ENCODE results near the gene FARSB.
A peak's percentile ranks its signal among the peaks of the same experiment; 100 is the strongest.
"Not testable (repeated sequence)": the region's sequence is repeated elsewhere in the genome, so short reads cannot be mapped to it uniquely, and the experiment has no call there.

FARSB gene

DNA sequence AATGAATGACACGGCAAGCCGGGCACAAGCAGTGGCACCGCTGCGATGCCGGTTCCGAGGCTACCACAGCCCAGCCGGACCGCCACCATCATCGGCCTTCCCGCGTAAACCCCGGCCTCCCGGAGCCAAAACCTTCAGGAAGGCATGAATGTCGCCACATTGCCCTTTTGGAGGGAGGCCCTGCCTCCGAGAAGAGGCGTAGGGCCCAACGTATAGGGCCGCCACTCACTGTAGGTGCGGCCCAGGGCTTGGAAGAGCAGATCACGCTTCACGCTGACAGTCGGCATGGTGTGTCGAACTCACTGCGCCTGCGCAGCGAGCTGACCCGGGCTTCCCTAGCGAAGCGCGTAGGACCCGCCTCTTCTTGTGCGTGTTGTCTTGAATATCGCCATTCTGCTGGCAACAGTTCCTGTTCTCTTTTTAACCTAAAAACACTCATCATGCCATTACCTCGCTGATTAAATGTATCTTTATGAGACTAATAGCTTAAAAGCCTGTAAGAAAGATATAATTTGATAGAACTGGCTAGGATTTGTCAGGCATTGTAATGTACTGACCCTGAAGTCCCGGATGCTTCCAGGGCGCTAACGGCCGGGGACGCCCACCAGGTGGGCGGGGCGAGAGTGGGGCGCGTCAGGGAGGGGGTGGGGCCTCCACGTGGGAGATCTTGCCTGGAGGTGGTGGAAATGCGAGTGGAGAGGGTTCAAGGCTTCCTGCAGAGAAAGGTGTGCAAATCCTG is at the start of gene FARSB:
FARSB (minus strand) TSS at position 306 of the 739 bp plus-strand sequence; CDS start at position 287, 19 bp downstream.
- DNase-seq, result peak; percentile 93

DNA sequence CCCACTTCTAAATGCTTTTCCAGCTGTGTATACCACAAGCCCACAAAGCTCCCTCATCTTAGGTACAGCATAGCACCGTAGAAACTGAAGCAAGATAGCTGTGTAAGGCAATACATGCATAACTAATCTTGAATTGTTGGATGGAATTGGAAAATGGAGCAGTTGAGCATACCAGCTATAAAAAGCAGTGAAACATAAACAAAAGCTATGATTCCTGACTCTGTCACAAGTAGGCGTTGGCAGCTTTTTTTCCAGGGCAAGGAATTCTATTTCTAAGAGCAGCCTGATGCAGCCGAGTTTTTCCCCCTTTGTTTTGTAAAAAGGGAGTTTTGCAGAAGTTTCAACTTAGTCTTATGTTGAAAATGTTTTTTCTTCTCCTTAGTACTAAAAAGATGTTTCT is 48.0 kb upstream of the FARSB start:
- DNase-seq, result no peak

DNA sequence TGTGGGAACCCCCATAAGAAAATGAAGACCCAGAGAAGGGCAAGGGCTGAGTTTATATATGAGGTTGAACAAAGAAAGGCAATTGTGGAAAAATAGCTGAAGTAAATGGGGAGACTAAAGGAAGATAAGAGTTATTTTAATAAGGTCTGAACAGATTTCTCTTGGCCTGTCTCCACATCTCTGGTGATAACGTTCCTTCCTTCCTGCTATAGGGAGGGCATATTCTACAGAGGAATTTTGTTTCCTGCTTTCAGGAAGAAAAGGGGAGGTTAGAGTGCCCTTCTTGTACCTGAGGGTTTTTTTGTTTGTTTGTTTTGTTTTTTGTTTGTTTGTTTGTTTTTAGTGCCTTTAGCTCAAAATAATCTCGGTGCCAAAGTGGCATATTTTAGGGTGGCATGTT is 47.2 kb upstream of the FARSB start:
- no peak for DNase-seq

DNA sequence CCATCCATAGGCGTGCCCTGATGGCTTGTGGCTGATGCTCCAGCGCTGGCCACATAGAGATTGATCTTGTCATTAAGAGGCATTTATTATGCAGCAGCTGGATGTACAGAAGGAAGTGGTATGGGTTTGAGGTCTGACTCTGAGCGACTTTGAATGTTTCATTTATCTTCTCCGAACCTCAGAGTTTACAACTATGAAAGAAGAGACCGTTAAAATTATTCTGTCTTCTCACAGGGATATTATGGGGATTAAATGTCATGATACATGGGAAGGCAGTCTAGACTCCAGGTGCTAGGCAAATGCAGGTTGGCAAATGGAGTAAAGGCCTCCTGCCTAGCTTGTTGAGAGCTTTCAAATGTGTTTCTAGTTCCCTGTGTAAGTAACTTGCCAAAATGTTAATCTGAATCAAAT is 45.8 kb upstream of the FARSB start:
- DNase-seq, result no peak

DNA sequence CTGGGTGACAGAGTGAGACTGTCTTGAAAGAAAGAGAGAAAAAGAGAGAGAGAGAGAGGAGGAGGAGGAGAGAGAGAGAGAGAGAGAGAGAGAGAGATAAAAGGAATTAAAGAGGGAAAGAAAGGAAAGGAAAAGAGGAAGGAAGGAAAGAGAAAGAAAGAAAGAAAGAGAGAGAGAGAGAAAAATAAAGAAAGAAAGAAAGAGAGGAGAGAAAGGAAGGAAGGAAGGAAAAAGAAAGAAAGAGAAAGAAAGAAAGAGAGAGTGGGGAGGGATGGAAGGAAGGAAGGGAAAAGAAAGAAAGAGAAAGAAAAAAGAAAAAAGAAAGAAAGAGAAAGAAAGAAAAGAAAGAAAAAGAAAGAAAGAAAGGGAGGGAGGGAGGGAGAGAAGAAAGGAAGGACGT is 45.3 kb upstream of the FARSB start:
- DNase-seq, result no peak

DNA sequence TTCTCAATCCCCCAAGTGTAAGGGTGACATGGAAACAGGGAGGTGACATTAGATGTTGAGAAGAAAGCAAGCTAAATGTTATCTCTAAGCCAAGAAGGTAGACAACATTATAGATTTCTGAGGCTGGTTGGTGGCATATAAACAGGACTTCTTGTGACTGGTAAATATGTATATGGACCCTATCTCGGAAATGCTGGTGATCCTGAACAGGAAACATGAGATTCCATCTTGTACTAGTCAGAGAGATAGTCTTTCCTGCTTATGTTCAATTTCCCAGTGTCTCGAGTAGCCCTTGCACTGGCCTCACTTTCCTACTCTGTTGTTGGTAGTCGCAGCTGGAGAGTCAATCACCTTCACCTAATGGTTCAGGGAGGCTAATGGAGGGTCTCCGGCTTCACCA is 42.4 kb upstream of the FARSB start:
- DNase-seq, result no peak

DNA sequence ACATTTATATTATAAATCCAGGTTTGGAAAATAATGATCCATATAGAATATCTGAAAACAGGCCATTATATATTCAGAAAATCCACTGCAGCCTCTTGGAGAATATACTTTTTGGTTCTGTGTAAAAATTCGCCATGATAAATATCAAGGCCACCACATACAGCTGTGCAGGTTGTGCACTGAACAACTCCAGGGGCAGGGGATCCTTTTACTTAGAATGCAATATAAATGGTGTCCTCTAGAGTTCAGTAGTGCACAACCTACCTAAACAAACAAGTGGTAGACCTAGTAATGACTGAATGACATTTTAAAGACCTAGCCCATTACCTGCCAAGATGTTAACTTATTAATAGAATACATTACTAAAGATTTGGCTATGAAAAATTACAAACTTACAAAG is 37.9 kb upstream of the FARSB start:
- DNase-seq, result peak; percentile 2

DNA sequence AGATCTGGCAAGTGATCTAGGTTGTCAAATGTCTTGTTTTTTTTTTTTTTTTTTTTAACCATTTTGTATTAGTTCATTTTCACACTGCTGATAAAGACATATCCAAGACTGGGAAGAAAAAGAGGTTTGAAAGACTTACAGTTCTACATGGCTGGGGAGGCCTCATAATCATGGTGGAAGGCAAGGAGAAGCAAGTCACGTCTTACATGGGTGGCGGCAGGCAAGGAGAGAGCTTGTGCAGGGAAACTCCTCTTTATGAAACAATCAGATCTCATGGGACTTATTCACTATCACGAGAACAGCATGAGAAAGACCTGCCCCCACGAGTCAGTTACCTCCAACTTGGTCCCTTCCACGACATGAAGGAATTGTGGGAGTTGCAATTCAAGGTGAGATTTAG is 37.5 kb upstream of the FARSB start:
- DNase-seq, result not testable (repeated sequence)

DNA sequence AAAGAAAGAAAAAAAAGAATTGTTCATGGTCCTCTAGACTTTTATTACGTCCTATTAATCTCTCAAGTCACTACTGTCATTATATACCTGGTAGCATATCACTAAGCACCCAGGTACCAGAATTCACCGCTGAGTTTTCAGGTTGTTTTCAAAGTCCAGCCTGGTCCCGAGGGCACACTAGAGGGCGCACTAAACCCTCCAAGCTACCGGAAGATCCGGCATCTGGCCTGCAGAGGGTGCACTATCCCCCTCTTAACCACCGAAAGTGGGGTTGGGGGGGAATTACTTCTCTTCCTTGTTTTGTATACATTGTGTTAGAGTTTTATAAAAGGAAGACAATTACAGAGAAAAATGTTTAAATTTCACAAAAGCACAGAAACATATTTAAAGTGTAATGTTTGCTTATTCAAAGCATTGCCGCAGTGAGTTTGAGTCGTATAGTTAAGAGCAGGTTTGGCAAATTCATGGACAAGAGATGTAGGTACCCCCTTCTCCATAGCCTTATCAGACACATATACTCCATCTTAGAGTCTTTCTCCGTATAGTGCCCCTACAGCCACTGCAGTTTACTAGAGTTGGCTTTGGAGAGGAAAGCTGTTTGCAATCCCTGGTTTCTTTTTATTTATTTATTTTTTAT is 34.8 kb upstream of the FARSB start:
- peak; percentile 69 for DNase-seq

DNA sequence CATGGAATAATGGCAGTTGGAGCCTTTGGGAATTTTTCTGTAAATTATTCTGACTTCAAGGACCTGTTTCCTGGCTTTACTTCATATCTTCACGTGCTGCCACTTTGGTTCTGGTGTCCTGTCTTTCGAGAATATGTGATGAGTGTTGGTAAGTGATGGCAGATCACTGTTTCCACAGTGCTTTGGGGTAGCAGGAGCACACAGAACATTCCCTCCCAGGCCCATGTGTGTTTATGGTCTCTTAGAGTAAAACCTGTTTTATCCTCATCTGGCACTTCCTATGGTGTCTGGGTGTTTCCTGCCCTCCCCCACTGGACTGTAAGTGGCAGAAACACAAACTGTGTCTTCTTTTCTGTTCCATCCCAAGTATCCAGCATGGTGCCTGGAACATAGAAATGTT is 33.4 kb upstream of the FARSB start:
- DNase-seq, result no peak

DNA sequence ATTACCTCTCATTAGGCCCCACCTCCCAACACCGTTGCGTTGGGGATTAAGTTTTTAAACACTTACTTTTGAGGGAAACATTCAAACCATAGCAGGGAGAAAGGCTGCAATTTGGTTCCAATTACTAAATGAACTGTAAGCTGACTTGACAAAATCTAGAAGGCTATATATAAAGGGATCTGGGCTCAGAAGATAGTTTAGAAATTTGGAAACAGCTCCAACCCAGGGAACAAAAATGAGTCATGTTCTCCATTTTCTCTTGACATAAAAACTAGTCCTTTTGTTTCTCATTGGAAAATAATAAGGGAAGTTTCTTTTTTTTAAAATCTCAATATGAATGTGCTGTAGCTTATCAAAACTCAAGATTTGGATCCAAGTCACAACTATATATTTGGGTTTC is 33.0 kb upstream of the FARSB start:
- no peak for DNase-seq

DNA sequence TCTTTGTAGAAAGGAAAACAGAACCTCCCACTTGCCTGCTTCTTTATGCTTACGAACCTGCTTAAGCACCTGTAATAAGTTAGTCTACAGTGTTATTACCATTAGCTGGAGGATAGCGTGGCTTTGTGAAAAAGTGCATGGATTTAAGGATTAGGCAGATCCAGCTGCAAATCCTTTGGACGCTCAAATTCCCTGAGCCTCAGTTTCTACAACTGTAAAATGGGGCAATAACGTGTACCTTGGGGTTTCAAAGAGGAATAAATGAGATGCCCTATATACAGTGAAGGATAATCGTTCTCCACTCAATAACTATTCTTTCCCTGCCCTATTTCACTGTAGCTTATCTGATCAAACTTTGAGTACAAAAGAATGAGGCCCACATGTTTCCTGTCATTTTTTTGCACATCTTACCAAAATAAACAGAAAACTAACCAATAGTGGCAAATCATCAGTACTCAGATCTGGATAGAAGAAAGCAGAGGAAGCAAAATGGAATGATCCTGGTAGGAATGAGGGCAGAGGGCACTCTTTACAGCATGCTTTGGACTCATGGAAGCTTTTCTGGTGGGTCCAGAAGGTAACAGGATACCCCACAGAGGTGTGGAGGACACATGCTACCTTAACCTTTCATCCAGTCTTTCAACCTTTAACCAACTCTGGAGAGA is 30.3 kb upstream of the FARSB start:
- no peak for DNase-seq

DNA sequence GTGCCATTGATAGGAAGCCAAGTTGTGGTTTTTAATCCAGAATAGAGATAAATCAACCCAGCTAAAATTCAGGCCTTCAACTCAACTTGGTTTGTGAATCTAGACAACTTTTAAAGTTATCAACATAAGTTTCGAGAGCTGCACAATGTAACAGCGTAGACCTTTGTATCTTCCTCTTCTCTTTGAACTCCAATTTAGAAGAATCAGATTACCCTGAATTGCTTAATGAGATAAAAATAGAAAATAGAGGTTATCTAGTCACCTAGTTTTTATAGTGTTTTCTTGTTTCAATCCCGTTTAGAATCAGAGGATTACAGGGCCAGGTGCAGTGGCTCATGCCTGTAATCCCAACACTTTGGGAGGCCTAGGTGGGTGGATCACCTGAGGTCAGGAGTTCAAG is 27.9 kb upstream of the FARSB start:
- no peak for DNase-seq

DNA sequence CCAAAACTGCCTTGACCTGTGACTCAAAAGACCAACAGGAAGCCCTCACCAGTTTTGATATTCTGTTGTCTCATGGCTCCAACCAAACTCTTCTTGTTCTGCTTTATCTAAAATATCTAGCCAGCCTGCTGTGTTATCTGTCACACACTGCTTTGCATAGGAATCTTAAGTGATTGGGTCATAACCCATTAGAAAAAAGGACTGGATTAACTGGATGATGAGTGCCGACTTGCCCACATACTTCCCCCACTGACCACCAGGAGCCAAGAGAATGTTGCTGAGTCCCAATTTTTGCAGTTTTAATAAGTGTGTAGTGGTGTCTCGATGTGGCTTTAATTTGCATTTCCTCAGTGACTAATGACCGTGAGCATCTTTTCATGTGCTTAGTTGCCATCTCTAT is 22.1 kb upstream of the FARSB start:
- no peak for DNase-seq

DNA sequence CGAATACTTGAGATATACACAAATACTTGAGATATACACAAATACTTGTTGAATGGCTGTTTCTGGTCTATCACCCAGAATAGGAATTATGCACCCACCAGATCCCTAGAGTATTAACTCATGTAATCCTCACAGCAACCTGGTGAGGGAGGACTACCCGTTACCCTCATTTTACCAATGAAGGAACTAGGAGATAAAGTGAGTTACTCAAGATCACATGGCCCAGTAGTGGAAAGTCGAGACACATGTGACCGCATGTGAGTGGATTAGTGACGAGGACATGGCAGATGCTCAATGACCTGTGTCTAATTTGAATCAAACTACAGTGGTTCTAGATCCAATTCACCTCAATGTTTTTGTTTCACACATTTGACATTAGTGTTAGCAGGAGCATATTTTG is 18.0 kb upstream of the FARSB start:
- no peak for DNase-seq

DNA sequence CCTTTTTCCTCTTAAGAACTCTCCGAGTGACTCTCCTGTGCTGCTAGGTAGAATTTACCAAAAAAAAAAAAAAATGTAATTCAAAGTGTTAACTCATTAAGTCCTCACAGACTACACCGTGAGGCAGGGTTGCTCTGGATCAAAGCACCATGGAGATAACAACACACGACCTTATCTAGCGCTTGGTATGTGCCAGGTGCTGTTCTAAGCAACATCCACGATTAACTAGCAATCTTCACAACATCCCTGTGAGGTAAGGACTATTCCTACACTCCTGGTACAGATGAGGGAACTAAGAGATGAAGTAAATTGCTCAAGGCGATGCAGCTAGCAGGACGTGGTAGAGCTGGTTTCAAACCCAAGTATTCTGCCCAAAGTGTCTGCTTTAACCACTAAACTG is 17.4 kb upstream of the FARSB start:
- no peak for DNase-seq

DNA sequence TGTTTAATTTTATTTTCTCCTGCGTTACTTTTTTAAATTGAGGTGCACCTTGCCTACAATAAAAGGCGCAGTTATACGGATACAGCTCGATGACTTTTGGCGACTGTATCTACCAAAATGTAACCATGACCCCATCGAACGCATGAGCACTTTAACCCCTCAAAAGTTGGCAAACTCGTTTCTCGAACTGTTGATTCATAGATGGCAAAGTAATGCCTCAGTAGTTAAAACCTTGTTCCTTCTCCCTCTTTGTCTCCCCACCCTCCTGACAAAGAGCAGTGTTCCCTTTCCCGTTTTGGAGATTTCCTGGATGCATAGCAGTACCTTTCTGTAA is 16.1 kb upstream of the FARSB start:
- no peak for DNase-seq

DNA sequence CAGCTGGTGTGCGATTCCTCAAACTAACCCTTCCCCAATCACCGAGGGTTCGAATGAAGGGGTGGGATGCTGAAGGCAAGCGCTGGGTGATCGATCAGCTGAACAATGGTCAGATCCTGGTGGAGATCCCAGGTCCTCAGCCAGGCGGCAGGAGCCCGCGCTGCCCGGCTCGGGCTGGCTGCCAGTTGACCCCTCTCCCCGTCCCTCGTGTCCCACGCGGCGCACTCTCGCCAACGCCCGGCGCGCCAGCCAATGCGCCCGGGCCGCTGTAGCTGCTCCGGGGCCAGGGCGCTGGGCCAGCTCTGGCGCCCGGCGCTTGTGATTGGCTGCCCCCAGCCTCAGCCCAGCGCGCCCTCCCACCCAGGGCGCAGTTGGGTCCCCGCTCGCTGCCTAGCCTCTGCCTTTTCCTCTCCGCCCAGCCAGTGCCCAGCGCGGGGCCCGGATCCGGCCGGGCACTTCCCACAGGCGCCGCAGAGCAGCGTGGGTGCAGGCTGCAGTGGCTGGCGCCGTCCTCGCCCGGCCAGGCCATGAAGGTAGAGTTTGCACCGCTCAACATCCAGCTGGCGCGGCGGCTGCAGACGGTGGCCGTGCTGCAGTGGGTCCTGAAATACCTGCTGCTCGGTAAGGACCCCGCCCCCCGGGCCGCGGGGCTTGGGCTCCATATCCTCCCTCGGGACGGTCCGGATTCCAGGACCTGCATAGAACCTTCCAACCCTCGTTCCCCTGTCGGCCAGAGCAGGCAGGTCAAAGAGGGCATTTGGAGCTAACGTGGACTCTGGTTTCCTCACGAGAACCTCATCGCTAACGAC is 15.6 kb upstream of the FARSB start, which contains the start of gene MOGAT1:
MOGAT1 (plus strand) TSS at position 400 of the 809 bp plus-strand sequence; CDS start at position 528, 128 bp downstream.
- DNase-seq, result peak; percentile 57

DNA sequence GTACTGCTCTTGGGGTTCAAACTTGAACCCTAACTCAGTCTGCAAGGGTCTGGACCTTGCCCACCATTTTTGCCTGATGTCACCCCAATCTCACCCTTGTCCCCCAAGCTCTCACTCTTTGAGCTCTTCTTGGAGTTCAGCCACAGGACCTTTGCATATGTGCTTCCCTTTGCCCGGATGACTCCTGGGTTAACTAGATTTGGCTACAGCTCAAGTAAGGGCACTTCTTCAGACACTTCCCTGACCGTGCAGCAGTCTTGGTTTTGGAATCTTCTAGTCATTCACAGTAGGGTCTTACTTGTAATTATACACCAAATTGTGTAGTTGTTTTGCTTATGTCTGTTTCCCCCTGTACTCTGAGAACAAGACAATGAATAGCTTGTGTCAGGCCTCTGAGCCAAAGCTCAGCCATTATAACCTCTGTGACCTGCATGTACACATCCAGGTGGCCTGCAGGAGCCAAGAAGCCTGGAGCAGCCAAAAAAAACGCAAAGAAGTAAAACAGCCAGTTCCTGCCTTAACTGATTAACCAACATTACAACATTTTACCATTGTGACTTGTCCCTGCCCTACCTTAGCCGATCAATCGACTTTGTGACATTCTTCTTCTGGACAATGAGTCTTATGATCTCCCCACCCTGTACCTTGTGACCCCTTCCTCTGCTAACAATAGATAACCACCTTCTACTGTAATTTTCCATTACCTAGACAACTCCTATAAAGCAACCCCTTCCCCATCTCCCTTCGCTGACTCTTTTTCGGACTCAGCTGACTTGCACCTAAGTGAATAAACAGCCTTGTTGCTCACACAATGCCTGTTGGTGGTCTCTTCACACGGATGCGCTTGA is 14.5 kb upstream of the FARSB start:
- DNase-seq, result no peak

DNA sequence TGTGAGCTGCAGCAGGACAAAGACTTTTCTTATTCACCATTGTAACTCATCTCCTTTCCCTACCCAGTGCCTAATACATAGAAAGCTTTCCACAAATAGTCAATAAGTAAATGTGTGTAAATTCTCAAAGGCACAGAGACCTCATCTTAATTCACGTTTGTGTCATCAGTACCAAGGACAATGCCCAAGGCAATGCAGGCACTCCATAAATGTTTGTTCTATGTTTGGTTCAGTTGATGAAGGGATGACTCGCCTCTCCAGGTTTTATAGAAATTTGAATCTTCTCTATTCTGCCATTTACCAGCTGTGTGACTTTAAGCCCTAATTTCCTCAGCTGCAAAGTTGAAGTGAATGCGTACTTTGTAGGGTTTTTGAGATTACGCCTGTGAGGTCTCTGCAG is 13.5 kb upstream of the FARSB start:
- no peak for DNase-seq

DNA sequence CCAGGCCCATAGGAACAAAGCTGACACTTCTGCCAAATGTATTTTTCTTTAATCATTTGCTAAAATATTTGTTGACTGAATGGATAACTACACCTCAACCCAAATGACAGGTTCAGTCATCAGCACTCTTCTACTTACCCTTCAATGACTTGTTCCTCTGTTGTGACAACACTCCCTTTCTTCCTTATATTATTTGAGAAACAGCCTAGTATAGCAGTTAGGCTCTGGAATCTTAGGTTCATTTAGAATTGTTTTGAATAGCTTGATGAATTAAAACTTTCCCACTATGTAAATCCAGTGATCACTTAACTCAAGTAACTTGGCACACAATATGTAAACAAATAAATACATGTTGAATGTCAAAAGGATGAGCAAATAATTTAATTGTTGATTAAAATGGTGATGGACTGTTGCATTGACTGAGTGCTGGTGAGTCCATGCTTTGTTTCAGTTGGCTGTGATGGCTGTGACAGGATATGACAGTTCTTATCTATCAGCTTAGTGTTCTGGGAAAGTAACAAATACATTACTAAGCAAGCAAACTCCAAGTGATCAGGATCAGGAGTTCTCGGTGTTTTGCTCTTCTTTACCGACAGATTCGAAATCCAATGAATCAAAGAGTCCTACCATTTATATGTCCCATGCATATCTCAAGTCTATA is 12.7 kb upstream of the FARSB start:
- no peak for DNase-seq

DNA sequence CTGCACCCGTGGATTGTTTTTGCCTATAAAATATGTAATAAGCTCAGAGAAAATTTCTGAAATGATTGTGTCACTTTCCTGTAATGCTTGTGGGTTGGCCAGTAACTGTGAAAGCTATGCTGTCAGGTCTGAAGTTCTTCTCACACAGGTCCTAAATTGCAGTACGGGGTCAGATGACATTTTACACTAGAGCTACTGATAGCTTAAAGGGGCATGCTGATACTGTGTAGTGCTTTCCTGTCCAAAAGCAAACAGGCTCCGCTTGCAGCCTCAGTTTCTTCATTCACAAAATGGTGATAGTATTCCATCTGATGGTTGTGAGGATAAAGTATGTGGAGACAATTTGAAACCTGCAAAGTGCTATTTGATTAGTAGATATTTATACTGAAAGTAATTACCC is 7.6 kb upstream of the FARSB start:
- DNase-seq, result no peak
